ENCODE measurements around the gene NBAS. TPM values are rescaled to one million over a fixed set of nuclear protein-coding genes. Genes with fewer than 3 reads are reported as not detected.

Gene NBAS
- polyA plus RNA-seq, 1 donor: 35.5 TPM

GRCh38 chr2:15159206-15159605 is 401.9 kb downstream of the NBAS start:
- DNase-seq: no peak

GRCh38 chr2:15158532-15158931 is 402.6 kb downstream of the NBAS start:
- DNase-seq: no peak

DNA sequence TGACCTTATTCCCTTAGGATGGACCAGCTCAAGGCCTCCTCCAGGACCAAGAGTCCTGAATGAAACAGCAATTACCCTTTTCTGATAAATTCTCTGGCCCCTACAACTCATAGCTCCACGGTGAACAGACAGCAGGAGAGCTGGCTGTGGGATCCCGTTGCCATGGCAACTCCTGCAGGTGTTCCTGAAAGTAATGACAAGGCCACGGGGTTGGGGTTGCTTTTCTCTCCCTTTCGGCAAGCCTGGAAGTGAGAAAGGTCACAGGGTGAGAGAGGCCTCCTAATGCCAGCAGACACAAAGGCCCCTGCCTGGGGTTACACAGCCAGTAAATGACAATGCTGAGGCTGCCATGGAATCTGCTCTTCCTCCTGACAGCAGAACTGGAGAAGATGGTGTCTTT is 403.0 kb downstream of the NBAS start:
- no peak for DNase-seq

DNA sequence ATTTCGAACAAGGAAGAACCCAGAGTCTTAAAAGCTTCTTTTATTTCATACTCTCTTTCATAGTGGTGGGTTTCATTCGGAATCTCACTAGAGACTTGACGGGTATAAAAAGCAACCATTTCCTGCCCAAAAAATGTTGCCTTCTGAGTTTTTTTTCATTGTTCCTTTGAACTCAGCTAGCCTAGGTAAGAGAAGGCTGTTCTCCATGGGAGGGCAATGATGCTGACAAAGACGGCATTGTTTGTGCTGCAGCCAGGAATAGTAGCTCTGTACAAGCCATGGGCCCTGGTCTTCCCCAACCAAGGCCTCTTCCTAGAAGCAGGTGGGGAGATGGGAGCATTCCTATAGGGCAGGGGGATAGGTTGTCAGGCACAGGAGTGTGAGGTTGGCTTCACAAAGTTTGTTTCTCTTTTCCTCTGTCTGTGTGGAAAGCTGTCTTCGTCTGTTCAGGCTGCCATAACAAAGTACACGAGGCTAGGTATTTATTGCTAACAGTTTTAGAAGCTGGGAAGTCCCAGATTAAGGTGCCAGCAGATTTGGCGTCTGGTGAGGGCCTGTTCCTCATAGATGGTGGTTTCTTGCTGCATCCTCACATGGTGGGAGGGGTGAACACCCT is 405.1 kb downstream of the NBAS start:
- DNase-seq: no peak

- DNase-seq: no peak
These were observed 406.8 kb downstream of the NBAS start for GRCh38 chr2:15154297-15154696.

DNA sequence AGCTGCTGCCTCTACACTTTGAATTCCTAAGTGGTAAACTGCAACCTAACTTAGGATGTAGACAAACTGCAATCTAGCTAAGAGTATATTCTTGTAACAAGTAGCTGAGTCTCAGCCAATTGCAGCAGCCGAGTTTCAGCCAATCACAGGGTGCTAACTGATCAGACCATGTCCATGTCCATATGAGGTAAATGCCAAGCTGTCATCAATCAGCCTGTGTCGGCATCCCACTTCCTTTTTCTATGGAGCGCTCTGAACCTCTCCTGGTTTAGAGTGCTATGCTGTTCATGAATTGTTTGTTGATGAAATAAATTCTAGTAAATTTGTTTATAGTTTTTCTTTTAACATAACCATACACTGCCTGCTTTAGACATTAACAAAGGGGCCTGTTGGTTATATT is 408.8 kb downstream of the NBAS start:
- DNase-seq: no peak

DNA sequence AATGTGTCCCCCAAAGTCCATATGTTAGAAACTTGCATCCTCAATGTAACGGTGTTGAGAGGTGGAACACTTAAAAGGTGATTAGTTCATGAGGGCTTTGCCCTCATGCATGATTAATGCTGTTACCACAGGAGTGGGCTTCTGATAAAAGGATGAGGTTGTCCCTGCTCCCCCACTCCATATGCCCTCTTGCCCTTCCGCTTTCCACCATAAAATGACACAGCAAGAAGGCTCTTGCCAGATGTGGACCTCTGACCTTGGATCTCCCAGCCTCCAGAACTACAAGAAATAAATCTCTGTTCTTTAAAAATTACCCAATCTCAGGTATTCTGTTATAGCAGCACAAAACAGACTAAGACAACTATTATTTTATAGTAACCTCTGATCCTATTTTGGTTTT is 412.1 kb downstream of the NBAS start:
- DNase-seq: no peak

DNA sequence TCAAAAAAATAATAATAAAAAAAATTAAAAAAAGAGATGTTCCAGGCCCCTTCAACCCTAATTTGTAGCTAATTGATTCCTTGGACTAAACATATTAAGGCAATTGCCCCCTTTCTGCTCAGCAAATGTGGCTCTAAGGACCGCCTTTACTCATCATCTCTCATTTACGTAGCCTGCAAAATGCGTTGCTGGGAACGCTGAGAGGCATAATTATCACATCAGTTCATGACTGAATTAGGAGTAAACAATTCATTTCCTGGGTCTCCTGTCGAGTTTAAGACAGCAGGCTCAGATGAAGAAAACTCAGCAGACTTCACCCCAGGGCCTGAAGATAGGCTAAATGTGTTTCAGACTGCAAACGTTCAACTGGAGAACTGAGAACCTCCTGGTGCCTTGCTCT is 413.5 kb downstream of the NBAS start:
- DNase-seq: no peak

- DNase-seq: no peak
These were observed 414.2 kb downstream of the NBAS start for GRCh38 chr2:15146960-15147359.

DNA sequence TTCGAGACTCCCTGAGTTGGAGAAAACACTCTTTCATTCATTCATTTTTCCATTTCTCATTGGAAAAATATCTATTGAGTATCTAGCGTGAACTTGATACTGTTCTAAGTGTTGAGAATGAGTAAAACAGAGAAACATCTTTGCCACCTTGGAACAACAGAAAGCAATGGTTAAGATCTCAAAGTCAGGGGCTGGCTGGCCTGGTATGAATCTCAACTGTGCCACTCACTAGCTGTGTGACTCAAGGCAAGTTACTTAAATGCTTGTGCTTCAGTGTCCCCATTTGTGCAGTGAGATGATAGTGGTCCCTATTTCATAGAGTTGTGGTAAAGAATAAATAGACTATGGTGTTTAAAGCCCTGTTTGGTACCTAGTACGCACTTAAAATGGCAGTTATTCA is 415.2 kb downstream of the NBAS start:
- no peak for DNase-seq

DNA sequence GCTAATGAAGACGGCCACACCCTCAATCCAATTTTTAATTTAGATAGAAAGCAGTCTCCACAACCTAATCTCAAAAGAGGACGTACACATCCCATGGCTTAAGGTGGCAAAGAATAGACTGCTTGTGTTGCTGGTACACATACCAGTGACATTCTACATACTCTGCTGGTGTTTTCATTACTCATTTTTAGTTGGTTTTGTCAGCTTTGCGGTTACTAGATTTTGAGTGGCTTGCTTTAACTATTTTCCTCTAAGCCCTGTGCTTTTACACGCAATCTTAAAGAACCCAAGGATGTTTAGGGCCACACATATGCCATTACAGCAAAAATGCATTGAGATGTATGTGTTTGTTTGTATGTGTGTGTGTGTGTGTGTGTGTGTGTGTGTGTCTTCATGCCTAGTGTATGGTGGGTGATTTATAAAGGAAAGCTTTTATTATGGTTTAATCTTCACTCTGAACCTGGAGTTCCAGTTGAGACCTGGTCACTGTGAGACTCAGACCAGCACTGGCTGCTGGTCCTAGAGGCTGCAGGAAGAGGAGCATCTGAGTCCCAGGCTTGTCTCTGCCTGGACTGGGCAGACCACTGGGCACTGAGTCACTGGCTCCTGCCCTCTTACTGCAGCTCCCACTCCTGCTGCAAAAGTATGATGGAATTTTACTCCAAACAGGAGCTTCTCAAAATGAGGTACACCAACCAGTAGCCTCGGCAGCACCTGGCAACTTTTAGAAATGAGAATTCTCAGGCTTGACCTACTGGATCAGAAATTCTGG is 415.9 kb downstream of the NBAS start:
- DNase-seq: no peak

DNA sequence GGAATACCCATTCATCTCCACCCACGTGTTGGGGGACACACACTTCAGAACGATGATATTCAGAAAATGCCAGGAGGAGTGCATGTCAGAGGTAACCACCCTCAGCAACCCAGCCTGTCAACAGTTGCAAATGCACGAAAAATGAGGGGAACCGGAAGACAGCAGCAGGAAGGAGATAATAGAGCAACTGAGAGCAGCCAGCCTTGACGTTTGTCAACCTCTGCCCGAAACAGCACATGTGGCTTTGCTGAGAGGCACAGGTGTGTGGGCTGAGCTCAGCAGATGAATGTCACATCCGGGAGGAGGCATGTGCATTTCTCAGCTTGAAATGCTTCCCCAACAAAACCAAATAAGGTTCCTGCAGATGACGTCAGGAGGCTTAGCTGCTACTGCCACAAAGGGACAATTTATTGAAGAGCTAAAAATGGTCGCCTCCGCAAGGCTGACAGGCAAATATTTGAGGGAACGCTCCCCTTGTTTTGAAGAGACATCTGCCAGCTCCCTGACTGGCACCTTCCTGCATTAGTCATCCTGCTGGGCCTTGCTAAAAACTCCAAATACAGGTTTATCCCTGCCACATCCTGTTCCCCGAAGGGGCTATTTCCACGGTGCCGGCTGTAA is 419.0 kb downstream of the NBAS start:
- DNase-seq: no peak

- no peak for DNase-seq
These were observed 419.9 kb downstream of the NBAS start for GRCh38 chr2:15141211-15141610.

- no peak for DNase-seq
These were observed 424.5 kb downstream of the NBAS start for GRCh38 chr2:15136639-15137038.

DNA sequence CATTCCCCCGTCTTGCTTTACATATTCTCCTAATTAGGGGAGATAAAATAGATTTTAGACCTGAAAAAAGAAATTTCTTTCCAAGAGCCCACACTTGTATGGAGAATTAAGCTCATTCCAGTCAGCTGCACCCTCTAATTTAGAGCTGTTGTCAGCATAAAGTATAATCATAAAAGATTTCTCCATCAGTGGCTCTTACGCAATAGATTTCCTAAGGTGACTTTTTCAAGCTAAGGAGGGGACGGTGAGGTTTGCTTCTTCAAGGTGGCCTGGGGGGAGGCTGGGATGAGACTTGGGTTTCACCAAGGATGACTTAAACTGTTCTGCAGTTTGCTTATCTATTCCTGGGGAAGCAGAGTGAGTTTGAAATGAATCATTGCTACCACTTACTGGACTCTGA is 426.2 kb downstream of the NBAS start:
- DNase-seq: no peak

GRCh38 chr2:15133461-15133860 is 427.7 kb downstream of the NBAS start:
- no peak for DNase-seq

DNA sequence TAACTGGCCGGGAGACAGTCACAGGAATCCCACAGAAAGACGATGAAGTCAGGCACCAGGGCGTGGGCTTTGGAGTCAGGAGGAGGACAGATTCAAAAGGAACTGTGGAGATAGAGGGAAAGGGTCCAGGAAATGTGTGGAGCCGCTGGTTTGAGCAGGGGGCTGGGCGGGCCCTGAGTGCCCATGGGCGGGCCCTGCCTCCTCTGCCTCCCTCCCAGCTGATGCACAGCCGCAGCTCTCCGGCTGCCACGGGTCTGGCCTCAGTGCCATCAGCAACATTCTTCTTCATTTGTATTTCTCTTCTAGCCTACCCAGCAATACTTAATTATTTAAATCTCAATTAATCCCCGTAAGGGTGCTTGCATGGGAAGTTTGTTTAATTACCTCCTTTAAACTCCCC is 432.3 kb downstream of the NBAS start:
- no peak for DNase-seq

- DNase-seq: no peak
These were observed 433.3 kb downstream of the NBAS start for GRCh38 chr2:15127876-15128275.

DNA sequence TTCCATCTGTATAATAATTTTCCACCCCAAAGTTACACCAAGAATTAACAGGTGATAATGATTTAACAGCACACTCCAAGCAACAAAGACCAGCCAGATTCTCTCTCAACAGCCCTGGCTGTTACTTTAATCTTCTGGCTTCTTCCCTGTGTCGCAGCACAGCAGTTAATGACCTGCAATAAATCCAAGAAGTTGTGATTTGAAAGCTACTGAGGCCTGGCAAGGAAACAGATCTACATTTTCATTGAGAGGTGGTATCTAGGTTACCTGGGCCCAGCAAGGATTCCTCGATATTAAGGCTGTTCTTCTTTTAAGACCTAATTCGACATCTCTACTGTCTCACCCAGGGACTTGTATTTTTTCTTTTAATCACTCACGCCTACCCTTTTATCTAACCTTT is 433.8 kb downstream of the NBAS start:
- no peak for DNase-seq

- no peak for DNase-seq
These were observed 434.8 kb downstream of the NBAS start for GRCh38 chr2:15126373-15126772.

- no peak for DNase-seq
These were observed 438.2 kb downstream of the NBAS start for GRCh38 chr2:15122915-15123314.

DNA sequence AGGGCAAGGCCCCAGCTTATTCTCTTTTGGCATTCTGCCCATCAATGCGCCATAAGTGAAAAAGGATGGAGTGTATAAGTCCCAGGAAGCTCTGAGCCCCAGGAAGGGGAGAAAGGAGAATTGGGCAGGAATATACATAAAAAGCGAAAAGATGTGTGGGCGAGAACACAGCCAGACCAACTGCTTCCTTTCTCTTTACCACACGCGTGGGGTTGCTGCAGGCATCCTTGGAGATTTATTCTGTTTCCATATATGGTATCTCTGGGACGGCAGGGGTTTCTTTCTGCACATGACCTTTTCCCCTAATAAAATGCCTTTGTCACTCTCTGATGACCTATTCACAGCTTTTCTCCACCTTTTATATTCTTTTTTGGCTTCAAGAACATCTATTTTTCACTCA is 440.5 kb downstream of the NBAS start:
- no peak for DNase-seq

DNA sequence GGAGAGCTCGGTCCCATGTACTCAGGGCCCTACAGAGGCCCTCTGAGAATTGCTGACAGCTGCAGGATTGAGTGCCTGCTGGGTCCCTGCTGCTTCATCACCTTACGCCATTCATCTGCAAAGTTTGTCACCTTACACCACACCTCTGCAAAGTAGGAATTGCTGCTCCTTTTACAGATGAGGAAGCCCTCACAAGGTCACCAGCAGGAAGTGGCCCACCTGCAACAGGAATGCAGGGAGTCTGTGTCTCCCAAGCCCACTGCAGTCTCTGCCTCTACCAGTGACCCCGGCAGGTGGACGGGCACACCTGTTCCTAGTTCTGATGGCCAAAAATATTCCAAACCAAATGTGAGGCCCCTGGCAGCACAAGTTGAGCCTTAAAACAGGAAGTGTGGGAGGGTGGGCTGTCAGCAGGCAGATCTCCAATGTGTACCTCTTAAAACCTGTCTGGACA is 441.4 kb downstream of the NBAS start:
- no peak for DNase-seq

- DNase-seq: no peak
These were observed 443.6 kb downstream of the NBAS start for GRCh38 chr2:15117409-15118050.

All from hindlimb muscle (tissue), 1 donor.